ENCODE measurements around the gene CCNJL. TPM values are rescaled to one million over a fixed set of nuclear protein-coding genes. Genes with fewer than 3 reads are reported as not detected.

The CCNJL gene, protein sequence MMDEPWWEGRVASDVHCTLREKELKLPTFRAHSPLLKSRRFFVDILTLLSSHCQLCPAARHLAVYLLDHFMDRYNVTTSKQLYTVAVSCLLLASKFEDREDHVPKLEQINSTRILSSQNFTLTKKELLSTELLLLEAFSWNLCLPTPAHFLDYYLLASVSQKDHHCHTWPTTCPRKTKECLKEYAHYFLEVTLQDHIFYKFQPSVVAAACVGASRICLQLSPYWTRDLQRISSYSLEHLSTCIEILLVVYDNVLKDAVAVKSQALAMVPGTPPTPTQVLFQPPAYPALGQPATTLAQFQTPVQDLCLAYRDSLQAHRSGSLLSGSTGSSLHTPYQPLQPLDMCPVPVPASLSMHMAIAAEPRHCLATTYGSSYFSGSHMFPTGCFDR
- total RNA-seq, result 8.2 and 8.4 TPM in 2 replicates
- long read RNA-seq, partial matches to known transcripts, result 2 of 11 reads
- long read RNA-seq, other reads (novel, unspliced or antisense), result 6 of 11 reads

DNA sequence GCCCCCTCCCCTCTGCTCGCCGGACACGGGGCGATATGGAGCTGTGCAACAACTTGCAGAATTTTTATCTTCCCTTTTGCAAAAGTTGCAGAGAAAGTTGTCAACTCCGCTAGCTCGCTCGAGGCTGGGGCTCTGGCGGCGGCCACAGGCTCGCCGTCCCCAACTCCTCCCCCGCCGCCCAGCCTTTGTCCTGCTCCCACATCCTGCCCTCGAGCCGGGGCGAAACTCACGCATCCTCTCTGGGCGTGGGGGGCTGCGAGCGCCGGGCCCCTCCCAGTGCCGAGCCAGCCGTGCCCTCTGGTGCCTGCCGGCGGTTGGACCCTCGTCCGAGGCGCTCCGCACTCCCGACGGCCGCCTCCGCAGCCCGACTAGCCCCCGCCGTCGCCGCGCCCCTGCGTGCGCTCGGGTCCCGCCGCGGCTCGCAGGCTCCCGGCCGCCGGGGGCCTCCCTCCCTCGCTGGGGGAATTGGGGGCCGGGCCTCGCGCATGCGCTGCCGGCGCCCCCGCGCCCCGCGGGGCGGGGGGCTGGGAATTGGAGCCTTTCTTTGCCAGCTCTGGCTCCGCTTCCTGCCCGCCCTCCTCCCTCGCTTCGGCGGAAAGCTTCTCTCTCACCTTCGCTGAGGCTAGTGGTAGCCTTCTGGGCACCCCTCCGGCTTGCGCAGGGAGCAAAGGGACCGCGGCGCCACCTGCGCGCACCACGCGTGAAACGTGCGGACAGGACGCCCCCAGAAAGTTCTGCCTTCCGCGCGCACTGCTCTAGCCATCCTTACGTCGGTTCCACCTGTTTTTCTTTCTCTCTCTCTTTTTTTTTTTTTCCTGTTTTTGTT is at the start of gene CCNJL:
TSS of gene CCNJL (minus strand) at position 431 of the 826 bp plus-strand sequence. CDS start 641 bp downstream, outside the sequence.
- Mint-ChIP-seq H3K9me3 (ENCODE audit: unreplicated experiment) (no peaks in the 10 kb centered on the region), H3K4me1 (ENCODE audit: unreplicated experiment) (peaks cover 19% of the 10 kb centered on the region), H3K36me3 (ENCODE audit: unreplicated experiment) (no peaks in the 10 kb centered on the region), H3K27ac (ENCODE audit: unreplicated experiment) (peak within 1 kb of the TSS; percentile 70), H3K4me3 (ENCODE audit: unreplicated experiment) (peak within 1 kb of the TSS; percentile 95), H3K27me3 (ENCODE audit: unreplicated experiment) (peaks cover 2% of the 10 kb centered on the region)
- TF ChIP-seq, protein P1, sequence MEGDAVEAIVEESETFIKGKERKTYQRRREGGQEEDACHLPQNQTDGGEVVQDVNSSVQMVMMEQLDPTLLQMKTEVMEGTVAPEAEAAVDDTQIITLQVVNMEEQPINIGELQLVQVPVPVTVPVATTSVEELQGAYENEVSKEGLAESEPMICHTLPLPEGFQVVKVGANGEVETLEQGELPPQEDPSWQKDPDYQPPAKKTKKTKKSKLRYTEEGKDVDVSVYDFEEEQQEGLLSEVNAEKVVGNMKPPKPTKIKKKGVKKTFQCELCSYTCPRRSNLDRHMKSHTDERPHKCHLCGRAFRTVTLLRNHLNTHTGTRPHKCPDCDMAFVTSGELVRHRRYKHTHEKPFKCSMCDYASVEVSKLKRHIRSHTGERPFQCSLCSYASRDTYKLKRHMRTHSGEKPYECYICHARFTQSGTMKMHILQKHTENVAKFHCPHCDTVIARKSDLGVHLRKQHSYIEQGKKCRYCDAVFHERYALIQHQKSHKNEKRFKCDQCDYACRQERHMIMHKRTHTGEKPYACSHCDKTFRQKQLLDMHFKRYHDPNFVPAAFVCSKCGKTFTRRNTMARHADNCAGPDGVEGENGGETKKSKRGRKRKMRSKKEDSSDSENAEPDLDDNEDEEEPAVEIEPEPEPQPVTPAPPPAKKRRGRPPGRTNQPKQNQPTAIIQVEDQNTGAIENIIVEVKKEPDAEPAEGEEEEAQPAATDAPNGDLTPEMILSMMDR (IDR thresholded peaks at IDR 0.05), result no peak
- peak; percentile 90 for DNase-seq (ENCODE audit: extremely low spot score, unreplicated experiment)

DNA sequence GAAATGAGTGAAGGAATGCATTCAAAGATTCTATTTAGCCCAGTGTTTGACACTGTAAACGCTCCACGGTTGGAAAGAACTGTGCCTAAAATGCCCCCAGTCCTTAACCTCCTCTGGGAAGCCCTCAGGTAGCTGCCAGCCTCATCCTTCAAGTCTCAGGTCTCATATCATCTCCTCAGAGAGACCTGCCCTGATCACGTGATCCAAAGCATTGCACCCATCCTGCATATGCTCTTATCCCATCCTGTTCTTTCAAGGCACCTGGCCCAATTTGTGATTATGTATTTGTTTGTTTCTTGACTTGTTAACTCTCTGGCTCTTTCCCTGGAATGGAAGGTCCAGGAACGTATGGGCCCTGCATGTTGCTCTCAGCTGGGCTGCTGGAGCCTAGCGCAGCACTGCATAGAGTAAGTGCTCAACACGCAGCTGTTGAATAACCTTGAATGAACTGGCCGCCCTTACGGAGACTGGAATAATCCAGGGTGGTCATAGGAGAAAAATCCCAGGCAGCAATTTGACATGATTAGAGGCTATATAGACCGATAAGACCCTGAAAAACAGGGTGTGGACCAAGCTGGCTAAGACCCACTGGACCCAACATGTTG is 49.4 kb upstream of the CCNJL start:
- no peak overlapping the region for H3K4me3 Mint-ChIP-seq (ENCODE audit: unreplicated experiment)
- no peaks in the 10 kb centered on the region for H3K9me3 Mint-ChIP-seq (ENCODE audit: unreplicated experiment)
- no peak overlapping the region for H3K27ac Mint-ChIP-seq (ENCODE audit: unreplicated experiment)
- H3K4me1 Mint-ChIP-seq (ENCODE audit: unreplicated experiment), result peaks cover 15% of the 10 kb centered on the region
- TF ChIP-seq, protein P1 (IDR thresholded peaks at IDR 0.05), result no peak
- no peaks in the 10 kb centered on the region for H3K27me3 Mint-ChIP-seq (ENCODE audit: unreplicated experiment)
- no peaks in the 10 kb centered on the region for H3K36me3 Mint-ChIP-seq (ENCODE audit: unreplicated experiment)
- no peak for DNase-seq (ENCODE audit: extremely low spot score, unreplicated experiment)

DNA sequence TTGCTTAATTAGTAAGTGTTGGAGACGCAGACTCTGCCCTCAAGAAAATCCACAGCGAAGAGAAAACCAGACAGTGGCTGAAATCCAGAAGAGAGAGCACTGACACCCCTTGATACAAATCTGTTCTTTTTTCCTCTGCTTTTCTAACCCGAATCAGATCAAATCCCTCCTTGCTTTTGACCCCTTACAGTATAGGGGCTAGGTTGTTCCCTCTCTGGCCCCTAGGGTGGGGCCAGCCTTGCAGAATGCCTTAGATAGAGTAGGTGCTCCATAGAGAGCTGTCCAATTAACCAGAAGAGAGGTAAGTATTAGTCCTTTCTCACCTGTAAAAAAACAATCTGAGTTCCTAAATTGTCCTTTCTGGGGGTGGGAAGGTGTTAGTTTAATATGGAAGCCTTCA is 47.9 kb upstream of the CCNJL start:
- H3K4me1 Mint-ChIP-seq (ENCODE audit: unreplicated experiment), result peaks cover 15% of the 10 kb centered on the region

DNA sequence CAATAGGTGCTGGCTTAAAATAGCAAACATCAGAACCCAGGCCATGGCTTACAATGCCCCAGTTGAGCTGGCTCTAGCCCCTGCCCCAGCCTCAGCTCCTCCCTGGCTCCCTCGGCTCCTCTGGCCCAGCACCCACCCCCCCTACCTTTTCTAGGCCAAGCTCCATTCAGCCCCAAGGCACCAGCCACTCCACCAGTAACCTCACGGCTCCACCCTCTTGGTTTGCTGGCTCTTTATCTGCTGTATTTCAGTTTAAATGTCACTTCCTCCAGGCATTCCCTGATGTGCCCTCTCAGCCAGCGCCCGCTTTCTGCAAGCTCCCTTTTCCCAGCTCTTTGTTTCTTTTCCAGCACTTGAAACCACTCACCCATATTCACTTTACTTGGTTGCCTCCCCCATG is 47.5 kb upstream of the CCNJL start:
- TF ChIP-seq, protein P1 (IDR thresholded peaks at IDR 0.05), result no peak
- H3K36me3 Mint-ChIP-seq (ENCODE audit: unreplicated experiment), result no peaks in the 10 kb centered on the region
- no peaks in the 10 kb centered on the region for H3K9me3 Mint-ChIP-seq (ENCODE audit: unreplicated experiment)
- peaks cover 15% of the 10 kb centered on the region for H3K4me1 Mint-ChIP-seq (ENCODE audit: unreplicated experiment)
- no peaks in the 10 kb centered on the region for H3K27me3 Mint-ChIP-seq (ENCODE audit: unreplicated experiment)
- H3K4me3 Mint-ChIP-seq (ENCODE audit: unreplicated experiment), result no peak overlapping the region
- DNase-seq (ENCODE audit: extremely low spot score, unreplicated experiment), result no peak
- H3K27ac Mint-ChIP-seq (ENCODE audit: unreplicated experiment), result no peak overlapping the region

More for the DNA sequence above, 47.9 kb upstream of the CCNJL start:
- H3K4me3 Mint-ChIP-seq (ENCODE audit: unreplicated experiment), result no peak overlapping the region
- TF ChIP-seq, protein P1 (IDR thresholded peaks at IDR 0.05), result no peak
- no peak for DNase-seq (ENCODE audit: extremely low spot score, unreplicated experiment)
- H3K9me3 Mint-ChIP-seq (ENCODE audit: unreplicated experiment), result no peaks in the 10 kb centered on the region
- H3K27ac Mint-ChIP-seq (ENCODE audit: unreplicated experiment), result no peak overlapping the region
- H3K36me3 Mint-ChIP-seq (ENCODE audit: unreplicated experiment), result no peaks in the 10 kb centered on the region
- H3K27me3 Mint-ChIP-seq (ENCODE audit: unreplicated experiment), result no peaks in the 10 kb centered on the region
